ENCODE measurements around the gene GALNS. TPM values are rescaled to one million over a fixed set of nuclear protein-coding genes. Genes with fewer than 3 reads are reported as not detected.

GALNS gene
- polyA plus RNA-seq, 2 of the 4 experiments (the other 2 are of a cell fraction), result 7.0 to 31.2 TPM

DNA sequence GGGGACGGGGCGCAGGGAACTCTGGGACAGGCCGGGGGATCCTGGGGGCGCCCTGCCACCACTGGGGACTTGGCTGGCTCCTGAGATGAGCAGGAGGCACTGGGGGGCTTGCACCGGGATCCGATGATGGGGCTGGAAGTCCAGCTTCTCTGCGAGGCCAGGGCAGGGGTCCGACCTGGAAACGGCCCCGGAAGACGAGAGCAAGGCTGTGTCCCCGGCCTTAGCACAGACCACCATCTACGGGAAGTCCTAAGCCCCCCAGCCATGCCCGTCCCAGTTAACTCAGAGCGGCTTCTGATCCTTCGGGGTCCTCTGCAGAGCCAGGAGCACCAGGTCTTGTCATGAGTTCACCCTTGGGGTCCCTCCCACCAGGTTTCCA is 52.6 kb downstream of the GALNS start:
- ATAC-seq, result no peak
- CTCF ChIA-PET, result interaction anchor here (1.5 kb wide), 1 partner anchor 11 kb away, joined by 5 read pairs; no protein-coding TSS in a partner anchor
- peak overlapping the region; percentile 88 to 94 for H3K27ac ChIP-seq
- 14% methylated on average over 6 of the region's 16 CpGs for WGBS (ENCODE audit: missing lambda C conversion rate)
- H3K4me1 ChIP-seq, result peaks cover 14% of the 10 kb centered on the region
- POLR2A ChIA-PET, result interaction anchor here (0.6 kb wide), 1 partner anchor 32 kb away, joined by 6 read pairs; no protein-coding TSS in a partner anchor
- no peaks in the 10 kb centered on the region for H3K9me3 ChIP-seq
- no peak for FAIRE-seq
- no peak for DNase-seq (ENCODE audit: low read depth in 1 of 2, low spot score in 1 of 2)
- no peak for TF ChIP-seq E2F6 (IDR thresholded peaks at IDR 0.05; ENCODE audit: borderline replicate concordance, low read depth)
- no peak for TF ChIP-seq CHD2 (IDR thresholded peaks at IDR 0.05; ENCODE audit: low read length, partially characterized antibody)
- TF ChIP-seq RNF2 (IDR thresholded peaks at IDR 0.05; ENCODE audit: borderline replicate concordance, low read depth), result no peak
- no peak for TF ChIP-seq RAD21 (conservative IDR thresholded peaks at IDR 0.05 in 1 of 2, IDR thresholded peaks at IDR 0.05 in 1 of 2)
- no peak for TF ChIP-seq FOSL2 (IDR thresholded peaks at IDR 0.05)
- no peak for TF ChIP-seq FOSL2 (CRISPR knock-in tag; IDR thresholded peaks at IDR 0.05)
- no peak for TF ChIP-seq RCOR1 (IDR thresholded peaks at IDR 0.05; ENCODE audit: low read depth, low read length)
- TF ChIP-seq MAFK (IDR thresholded peaks at IDR 0.05; ENCODE audit: partially characterized antibody), result no peak
- no peak for TF ChIP-seq HES2 (IDR thresholded peaks at IDR 0.05)
- no peak for TF ChIP-seq KDM5A (IDR thresholded peaks at IDR 0.05)
- TF ChIP-seq RFX5 (IDR thresholded peaks at IDR 0.05), result no peak
- no peak for TF ChIP-seq ATOH8 (CRISPR knock-in tag; IDR thresholded peaks at IDR 0.05; ENCODE audit: low read depth)
- TF ChIP-seq, protein P1, sequence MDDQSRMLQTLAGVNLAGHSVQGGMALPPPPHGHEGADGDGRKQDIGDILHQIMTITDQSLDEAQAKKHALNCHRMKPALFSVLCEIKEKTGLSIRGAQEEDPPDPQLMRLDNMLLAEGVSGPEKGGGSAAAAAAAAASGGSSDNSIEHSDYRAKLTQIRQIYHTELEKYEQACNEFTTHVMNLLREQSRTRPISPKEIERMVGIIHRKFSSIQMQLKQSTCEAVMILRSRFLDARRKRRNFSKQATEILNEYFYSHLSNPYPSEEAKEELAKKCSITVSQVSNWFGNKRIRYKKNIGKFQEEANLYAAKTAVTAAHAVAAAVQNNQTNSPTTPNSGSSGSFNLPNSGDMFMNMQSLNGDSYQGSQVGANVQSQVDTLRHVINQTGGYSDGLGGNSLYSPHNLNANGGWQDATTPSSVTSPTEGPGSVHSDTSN (IDR thresholded peaks at IDR 0.05), result no peak
- TF ChIP-seq ZSCAN20 (CRISPR knock-in tag; IDR thresholded peaks at IDR 0.05), result no peak
- no peak for TF ChIP-seq ESRRA (IDR thresholded peaks at IDR 0.05; ENCODE audit: borderline replicate concordance, low read length)
- no peak for TF ChIP-seq ELK1 (IDR thresholded peaks at IDR 0.05; ENCODE audit: low read depth, low read length)
- peak overlapping the region; percentile 73 for H3K4me3 ChIP-seq
- H3K4me2 ChIP-seq, result peak overlapping the region; percentile 100

GRCh38 chr16:88803264-88803987 is 53.3 kb downstream of the GALNS start, which contains the start of gene CDT1:
TSS of gene CDT1 (plus strand) at chr16:88803789. CDS start at chr16:88803832, 43 bp downstream.
- 1% methylated on average over 25 of the region's 98 CpGs for WGBS (ENCODE audit: missing lambda C conversion rate)
- peak within 1 kb of the TSS; percentile 73 for H3K4me3 ChIP-seq
- CTCF ChIA-PET, result interaction anchor here (1.1 to 1.5 kb wide), 2 partner anchors 12 to 21 kb away, joined by 3 to 5 read pairs; no protein-coding TSS in a partner anchor
- peak; percentile 4 to 37; a peak in 4 of 6 replicates for ATAC-seq
- peak; percentile 81 to 96 for DNase-seq (ENCODE audit: low read depth in 1 of 2, low spot score in 1 of 2)
- POLR2A ChIA-PET, result interaction anchor here (0.6 to 1.5 kb wide), 3 partner anchors 8 to 251 kb away, joined by 3 to 11 read pairs (median 6); partner anchors contain the start of gene APRT
- H3K27ac ChIP-seq, result peak within 1 kb of the TSS; percentile 88 to 94
- FAIRE-seq, result no peak
- no peaks in the 10 kb centered on the region for H3K9me3 ChIP-seq
- H3K4me2 ChIP-seq, result peak within 1 kb of the TSS; percentile 100
- H3K4me1 ChIP-seq, result peaks cover 14% of the 10 kb centered on the region
- TF ChIP-seq E2F6 (IDR thresholded peaks at IDR 0.05; ENCODE audit: borderline replicate concordance, low read depth) (peak; percentile 93), POLR2A (IDR thresholded peaks at IDR 0.05; ENCODE audit: low read length) (peak; percentile 69), FOSL2 (IDR thresholded peaks at IDR 0.05) (no peak), FOSL2 (CRISPR knock-in tag; IDR thresholded peaks at IDR 0.05) (no peak), GATA3 (IDR thresholded peaks at IDR 0.05; ENCODE audit: borderline replicate concordance) (no peak; the same call in 1 of the 2 replicates), TFCP2L1 (CRISPR knock-in tag; IDR thresholded peaks at IDR 0.05) (no peak), PHF8 (IDR thresholded peaks at IDR 0.05; ENCODE audit: borderline replicate concordance, low read depth) (peak; percentile 51; the same call in 1 of the 2 replicates), RARB (CRISPR knock-in tag; IDR thresholded peaks at IDR 0.05) (no peak), CHD4 (IDR thresholded peaks at IDR 0.05; ENCODE audit: borderline replicate concordance) (peak; percentile 47; the same call in 1 of the 2 replicates), MAX (IDR thresholded peaks at IDR 0.05) (peak; percentile 84), CHD2 (IDR thresholded peaks at IDR 0.05; ENCODE audit: low read length, partially characterized antibody) (no peak), JUN (IDR thresholded peaks at IDR 0.05) (peak; percentile 46 to 80; a peak in 4 of 5 replicates), MAZ (IDR thresholded peaks at IDR 0.05; ENCODE audit: borderline replicate concordance, low read depth, low read length) (no peak)
- TF ChIP-seq, protein P2, sequence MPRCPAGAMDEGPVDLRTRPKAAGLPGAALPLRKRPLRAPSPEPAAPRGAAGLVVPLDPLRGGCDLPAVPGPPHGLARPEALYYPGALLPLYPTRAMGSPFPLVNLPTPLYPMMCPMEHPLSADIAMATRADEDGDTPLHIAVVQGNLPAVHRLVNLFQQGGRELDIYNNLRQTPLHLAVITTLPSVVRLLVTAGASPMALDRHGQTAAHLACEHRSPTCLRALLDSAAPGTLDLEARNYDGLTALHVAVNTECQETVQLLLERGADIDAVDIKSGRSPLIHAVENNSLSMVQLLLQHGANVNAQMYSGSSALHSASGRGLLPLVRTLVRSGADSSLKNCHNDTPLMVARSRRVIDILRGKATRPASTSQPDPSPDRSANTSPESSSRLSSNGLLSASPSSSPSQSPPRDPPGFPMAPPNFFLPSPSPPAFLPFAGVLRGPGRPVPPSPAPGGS (IDR thresholded peaks at IDR 0.05), result 0 out of 3 replicates have a peak, but pooled peaks have one; percentile 34
- TF ChIP-seq, protein P1 (IDR thresholded peaks at IDR 0.05), result 0 out of 2 replicates have a peak, but pooled peaks have one; percentile 21
